Esophagus muscularis mucosa (tissue), 4 donors: Measurements from ENCODE around the gene SRP14. TPM values are rescaled to one million over a fixed set of nuclear protein-coding genes. Genes with fewer than 3 reads are reported as not detected.

Source experiments
- DNase-seq: peaks from one replicate; pipeline ENCODE4 v3.0.0-alpha.2; 2017; ENCODE audit errors: extremely low spot score
- H3K27ac ChIP-seq, 4 donors: fragments of 200-600 bp; sonication (generic); replicated peaks in 1 of 4; 1 replicate in 3 of 4; 2 replicates in 1 of 4; pipeline ENCODE4 v1.5.1; 2016 to 2019; ENCODE audit warnings: mild to moderate bottlenecking in 1 of 4
- H3K27me3 ChIP-seq, 4 donors: fragments of 200-600 bp; sonication (generic); one replicate each; pipeline versions ENCODE4 v1.5.1 to v1.6.0; 2016 to 2019
- H3K36me3 ChIP-seq, 4 donors: fragments of 200-600 bp; sonication (generic); one replicate each; pipeline ENCODE4 v1.5.1; 2016 to 2019
- H3K4me1 ChIP-seq, 4 donors: fragments of 200-600 bp; sonication (generic); one replicate each; pipeline ENCODE4 v1.5.1; 2016 to 2019
- H3K4me3 ChIP-seq, 4 donors: fragments of 200-600 bp; sonication (generic); 1 replicate in 2 of 4; 2 replicates in 2 of 4; pipeline ENCODE4 v1.5.1; 2016 to 2019; ENCODE audit warnings: mild to moderate bottlenecking in 4 of 4, moderate library complexity in 1 of 4
- H3K9me3 ChIP-seq, 4 donors: fragments of 200-600 bp; sonication (generic); 1 replicate in 3 of 4; 2 replicates in 1 of 4; pipeline ENCODE4 v1.5.1; 2016 to 2019
- CTCF ChIP-seq, 3 experiments: fragments of 200-600 bp in 2 of 3; fragments of 450-650 bp in 1 of 3; sonication (generic) in 2 of 3; IDR thresholded peaks; one replicate each; pipeline ENCODE4 v1.5.1; 2017 to 2019; ENCODE audit warnings: antibody characterized with exemption in 3 of 3, mild to moderate bottlenecking in 2 of 3, moderate library complexity in 1 of 3
- EP300 ChIP-seq: sonication (generic); formaldehyde crosslinking; IDR thresholded peaks from one replicate; pipeline ENCODE4 v1.6.1; 2017; ENCODE audit warnings: antibody characterized with exemption
- POLR2A ChIP-seq: fragments of 450-650 bp; IDR thresholded peaks from one replicate; pipeline ENCODE4 v1.6.1; 2017; ENCODE audit warnings: antibody characterized with exemption, moderate library complexity, mild to moderate bottlenecking, low read depth
- POLR2AphosphoS5 ChIP-seq, 2 donors: sonication (generic); formaldehyde crosslinking; IDR thresholded peaks; one replicate each; pipeline ENCODE4 v1.6.1; 2017; ENCODE audit warnings: antibody characterized with exemption in 2 of 2
- WGBS: methylation state at CpG from one replicate; pipeline ENCODE4 v1.1.5; 2018; 5-methylcytosine and 5-hydroxymethylcytosine counted together
- intact Hi-C: fragments of 100-400 bp; cut with DNase I; formaldehyde crosslinking; loops from one replicate; pipeline ENCODE4 v1.15.1; 2023
- total RNA-seq, 4 donors: library from RNA; depleted of rRNA; stranded (reverse); fragments of >200 nt; gene quantifications; one replicate each; pipeline versions ENCODE4 v1.1.0 to v1.2.1, GENCODE V29; 2016

SRP14 gene
- 100 to 1,000 TPM; 262 to 412 (median 301) TPM for total RNA-seq

GRCh38 chr15:40038638-40039543 is at the start of gene SRP14:
Gene SRP14 (minus strand): TSS chr15:40039181. CDS start chr15:40039116, 65 bp downstream.
- WGBS: under 1% methylated on average over 25 of the region's 59 CpGs
- Histone ChIP-seq H3K36me3 (peaks cover 18 to 40% (median 32%) of the 10 kb centered on the region in 4 donors), H3K4me3 (peak within 1 kb of the TSS; percentile 78 to 82 (median 78)), H3K27ac (peak within 1 kb of the TSS; percentile 92 to 95 (median 94)), H3K4me1 (peaks cover 19 to 39% (median 32%) of the 10 kb centered on the region in 4 donors), H3K9me3 (no peaks in the 10 kb centered on the region), H3K27me3 (no peaks in the 10 kb centered on the region)
- TF ChIP-seq POLR2AphosphoS5 (IDR thresholded peaks at IDR 0.05) (peak; percentile 95), CTCF (IDR thresholded peaks at IDR 0.05) (peak in 2 of 3 experiments; percentile 21 to 26), EP300 (no peak), POLR2A (peak; percentile 64)
- intact Hi-C loops: loop anchor here (2.0 kb wide), 1 partner anchor 68 kb away; no protein-coding TSS in a partner anchor
- DNase-seq: peak; percentile 98

DNA sequence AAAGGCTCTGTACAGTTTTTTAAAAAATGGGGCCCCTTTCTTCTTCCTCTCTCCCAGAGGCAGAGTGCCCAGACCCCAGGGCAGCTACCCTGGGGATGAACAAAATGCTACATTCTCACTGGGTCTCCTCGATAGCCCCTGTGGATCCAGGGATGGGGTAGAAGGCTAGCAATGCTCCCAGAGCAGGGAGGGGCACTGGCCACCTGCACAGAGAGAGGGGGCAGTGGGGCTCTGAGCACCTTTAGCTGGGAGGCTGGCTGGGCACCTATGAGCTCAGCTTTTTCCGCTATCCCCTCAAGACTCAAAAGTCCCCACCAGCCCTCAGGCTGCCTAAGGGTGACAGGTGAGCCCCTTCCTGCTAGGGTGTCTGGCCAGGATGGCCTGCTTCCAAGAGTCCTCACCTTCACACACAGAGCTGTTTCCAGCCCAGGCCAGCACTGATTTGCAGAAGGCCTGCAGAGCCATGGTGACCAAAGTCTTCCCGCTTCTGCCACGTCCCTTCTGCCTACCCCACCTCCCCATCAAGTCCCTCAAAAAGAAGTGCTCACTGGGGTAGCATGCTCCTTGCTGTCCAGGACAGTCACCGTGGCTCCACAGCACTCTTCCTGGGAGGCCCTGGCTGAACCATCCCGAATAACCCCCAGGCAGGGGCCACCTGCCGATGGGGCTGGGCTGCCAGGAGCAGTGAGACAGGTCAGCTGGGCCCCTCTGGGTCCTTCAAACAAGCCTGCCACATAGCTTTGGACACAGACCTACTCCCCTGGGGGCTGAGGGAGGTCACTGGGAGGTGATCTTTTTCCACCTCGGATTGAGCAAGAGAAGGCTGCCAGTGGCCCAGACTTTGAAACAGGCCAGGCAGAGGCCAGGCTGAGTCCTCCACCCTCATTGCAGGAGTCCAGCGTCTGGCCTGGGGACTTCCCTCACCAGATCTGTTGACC is 49.3 kb upstream of the SRP14 start:
- 79% methylated on average over 7 of the region's 9 CpGs for WGBS
- intact Hi-C loops: no loop called here
- Histone ChIP-seq H3K27me3 (no peaks in the 10 kb centered on the region), H3K9me3 (no peaks in the 10 kb centered on the region), H3K27ac (peak overlapping the region in 1 of 4 donors; percentile 20), H3K36me3 (peaks cover 0 to 21% (median 5%) of the 10 kb centered on the region in 4 donors), H3K4me3 (no peak overlapping the region), H3K4me1 (peaks cover 44 to 58% (median 54%) of the 10 kb centered on the region in 4 donors)
- no peak for TF ChIP-seq POLR2AphosphoS5 (IDR thresholded peaks at IDR 0.05)
- TF ChIP-seq POLR2A: no peak
- TF ChIP-seq CTCF (IDR thresholded peaks at IDR 0.05): no peak
- no peak for TF ChIP-seq EP300
- no peak for DNase-seq

- 75% methylated on average over 14 of the region's 14 CpGs for WGBS
- intact Hi-C loops: no loop called here
- Histone ChIP-seq H3K4me3 (no peak overlapping the region), H3K36me3 (peaks cover 0 to 21% (median 5%) of the 10 kb centered on the region in 4 donors), H3K9me3 (no peaks in the 10 kb centered on the region), H3K27me3 (no peaks in the 10 kb centered on the region), H3K4me1 (peaks cover 39 to 56% (median 51%) of the 10 kb centered on the region in 4 donors), H3K27ac (no peak overlapping the region)
- TF ChIP-seq POLR2AphosphoS5 (IDR thresholded peaks at IDR 0.05) (no peak), CTCF (IDR thresholded peaks at IDR 0.05) (no peak), EP300 (no peak), POLR2A (no peak)
- no peak for DNase-seq
Observed at GRCh38 chr15:40087068-40087810, 48.3 kb upstream of the SRP14 start.

- no peak for DNase-seq
- Histone ChIP-seq H3K36me3 (peaks cover 0 to 8% (median 0%) of the 10 kb centered on the region in 4 donors), H3K27me3 (no peaks in the 10 kb centered on the region), H3K4me3 (no peak overlapping the region), H3K27ac (no peak overlapping the region), H3K9me3 (no peaks in the 10 kb centered on the region), H3K4me1 (peaks cover 49 to 61% (median 57%) of the 10 kb centered on the region in 4 donors)
- 84% methylated on average over 10 of the region's 10 CpGs for WGBS
- TF ChIP-seq POLR2AphosphoS5 (IDR thresholded peaks at IDR 0.05) (no peak), CTCF (IDR thresholded peaks at IDR 0.05) (no peak), EP300 (no peak), POLR2A (no peak)
- intact Hi-C loops: no loop called here
Observed at GRCh38 chr15:40085266-40085665, 46.3 kb upstream of the SRP14 start.
